ENCODE results near the gene SH2D2A.

SH2D2A gene

GRCh38 chr1:156823210-156823790 lies 6.7 kb upstream of the SH2D2A start:
- no peak for DNase-seq (ENCODE audit: low read depth)

- no peak for DNase-seq (ENCODE audit: low read depth)
Observed at GRCh38 chr1:156822680-156823079, 6.0 kb upstream of the SH2D2A start.

GRCh38 chr1:156821801-156822200 lies 5.2 kb upstream of the SH2D2A start:
- no peak for DNase-seq (ENCODE audit: low read depth)

GRCh38 chr1:156815961-156816422 lies 656 bp downstream of the SH2D2A start:
- DNase-seq (ENCODE audit: low read depth) = peak; percentile 9

- no peak for DNase-seq (ENCODE audit: low read depth)
Observed at GRCh38 chr1:156815307-156815826, 1.3 kb downstream of the SH2D2A start.

GRCh38 chr1:156814571-156815260 lies 1.9 kb downstream of the SH2D2A start:
- peak; percentile 39 for DNase-seq (ENCODE audit: low read depth)

GRCh38 chr1:156813750-156814570 lies 2.7 kb downstream of the SH2D2A start:
- peak; percentile 70 for DNase-seq (ENCODE audit: low read depth)

- no peak for DNase-seq (ENCODE audit: low read depth)
Observed at GRCh38 chr1:156813298-156813697, 3.4 kb downstream of the SH2D2A start.

GRCh38 chr1:156812293-156812990 lies 4.2 kb downstream of the SH2D2A start:
- DNase-seq (ENCODE audit: low read depth) = no peak

- no peak for DNase-seq (ENCODE audit: low read depth)
Observed at GRCh38 chr1:156811168-156811567, 5.5 kb downstream of the SH2D2A start.

GRCh38 chr1:156809711-156810366 lies 6.8 kb downstream of the SH2D2A start:
- DNase-seq (ENCODE audit: low read depth) = no peak

GRCh38 chr1:156809281-156809680 lies 7.4 kb downstream of the SH2D2A start:
- DNase-seq (ENCODE audit: low read depth) = no peak

GRCh38 chr1:156808186-156809030 lies 8.2 kb downstream of the SH2D2A start:
- no peak for DNase-seq (ENCODE audit: low read depth)

GRCh38 chr1:156807627-156808026 lies 9.0 kb downstream of the SH2D2A start:
- no peak for DNase-seq (ENCODE audit: low read depth)

- no peak for DNase-seq (ENCODE audit: low read depth)
Observed at GRCh38 chr1:156806512-156807440, 9.9 kb downstream of the SH2D2A start.

GRCh38 chr1:156805766-156806511 lies 10.7 kb downstream of the SH2D2A start:
- no peak for DNase-seq (ENCODE audit: low read depth)

- no peak for DNase-seq (ENCODE audit: low read depth)
Observed at GRCh38 chr1:156804572-156805243, 11.9 kb downstream of the SH2D2A start.

- no peak for DNase-seq (ENCODE audit: low read depth)
Observed at GRCh38 chr1:156804026-156804425, 12.6 kb downstream of the SH2D2A start.

Data from T follicular helper cell (primary cell).